COLO668 (cell line): ENCODE data around the gene FLYWCH1.
"Not testable (repeated sequence)": the region's sequence is repeated elsewhere in the genome, so short reads cannot be mapped to it uniquely, and the experiment has no call there.

Experiments used
- DNase-seq: peaks from one replicate; lab custom pipeline; 2025; ENCODE audit not compliant: unreplicated experiment; lab: John Stamatoyannopoulos, UW

FLYWCH1 gene

GRCh38 chr16:2924901-2925755 is 13.4 kb downstream of the FLYWCH1 start:
- DNase-seq: no peak

GRCh38 chr16:2925951-2926649 is 14.4 kb downstream of the FLYWCH1 start:
- no peak for DNase-seq

DNA sequence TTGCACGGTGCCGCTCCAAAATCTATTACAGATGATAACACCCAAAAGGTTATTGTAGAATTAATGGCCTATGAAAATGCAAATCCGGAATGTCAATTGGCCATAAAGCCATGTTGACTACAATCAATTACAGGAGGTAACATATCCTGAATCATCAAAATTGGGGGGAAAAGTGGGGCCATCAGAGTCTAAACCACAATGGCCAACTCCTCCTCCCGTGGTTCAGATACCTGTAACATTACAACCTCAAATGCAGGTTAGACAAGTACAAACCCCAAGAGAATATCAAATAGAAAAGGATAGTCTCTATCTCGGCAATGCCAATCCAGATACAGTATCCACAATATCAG is 14.9 kb downstream of the FLYWCH1 start:
- DNase-seq: no peak

DNA sequence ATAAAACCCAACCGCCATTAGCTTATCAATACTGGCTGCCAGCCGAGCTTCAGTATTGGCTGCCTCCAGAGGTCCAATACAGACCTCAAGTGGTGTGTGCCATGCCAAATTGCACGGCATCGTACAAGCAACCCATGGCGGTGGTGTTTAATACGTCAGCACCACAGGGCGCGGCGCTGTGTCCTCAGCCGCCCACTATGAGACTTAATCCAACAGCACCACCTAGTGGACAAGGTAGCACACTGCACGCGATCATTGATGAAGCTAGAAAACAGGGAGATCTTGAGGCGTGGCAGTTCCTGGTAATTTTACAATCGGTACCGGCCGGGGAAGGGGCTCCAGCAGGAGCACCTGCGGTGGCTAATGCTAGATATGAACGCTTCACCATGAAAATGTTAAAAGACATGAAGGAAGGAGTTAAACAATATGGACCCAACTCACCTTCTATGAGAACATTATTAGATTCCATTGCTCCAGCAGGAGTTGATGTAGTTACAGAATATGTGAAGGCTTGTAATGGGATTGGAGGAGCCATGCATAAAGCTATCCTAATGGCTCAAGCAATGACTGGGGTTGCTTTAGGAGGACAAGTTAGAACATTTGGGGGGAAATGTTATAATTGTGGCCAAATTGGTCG is 15.4 kb downstream of the FLYWCH1 start:
- peak; percentile 87 for DNase-seq

DNA sequence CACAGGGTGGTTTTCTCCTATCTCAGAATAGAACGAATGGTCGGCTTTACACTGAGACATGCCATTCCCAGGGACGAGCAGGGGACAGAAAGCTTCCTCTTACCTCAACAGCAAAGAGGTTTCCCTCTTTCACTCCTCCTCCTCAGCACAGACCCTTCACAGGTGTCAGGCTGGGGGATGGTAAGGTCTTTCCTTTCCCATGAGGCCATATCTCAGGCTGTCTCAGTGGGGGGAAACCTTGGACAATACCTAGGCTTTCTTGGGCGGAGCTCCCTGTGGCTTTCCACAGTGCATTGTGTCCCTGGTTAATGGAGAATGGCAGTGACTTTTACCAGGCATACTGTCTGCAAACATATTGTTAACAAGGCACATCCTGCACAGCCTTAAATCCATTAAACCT is 16.4 kb downstream of the FLYWCH1 start:
- not testable (repeated sequence) for DNase-seq

- no peak for DNase-seq
Observed at GRCh38 chr16:2928796-2929195, 17.1 kb downstream of the FLYWCH1 start.

- no peak for DNase-seq
Observed at GRCh38 chr16:2929693-2930092, 18.0 kb downstream of the FLYWCH1 start.

DNA sequence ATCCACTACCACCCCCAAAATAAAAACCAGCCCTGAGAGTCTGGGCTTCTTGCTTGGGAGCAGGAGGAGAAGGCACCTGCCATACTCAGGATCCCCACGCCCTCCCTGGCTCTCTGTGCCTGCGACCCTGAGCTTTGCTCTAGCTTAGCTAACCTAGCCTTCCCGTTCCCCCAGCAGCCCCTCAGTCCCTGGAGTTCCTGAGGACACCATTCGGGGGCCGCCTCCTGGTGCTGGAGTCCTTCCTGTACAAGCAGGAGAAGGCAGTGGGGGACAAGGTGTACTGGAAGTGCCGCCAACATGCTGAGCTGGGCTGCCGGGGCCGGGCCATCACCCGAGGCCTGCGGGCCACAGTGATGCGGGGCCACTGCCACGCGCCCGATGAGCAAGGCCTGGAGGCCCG is 18.5 kb downstream of the FLYWCH1 start:
- no peak for DNase-seq

- DNase-seq: not testable (repeated sequence)
Observed at GRCh38 chr16:2931231-2931914, 19.6 kb downstream of the FLYWCH1 start.

DNA sequence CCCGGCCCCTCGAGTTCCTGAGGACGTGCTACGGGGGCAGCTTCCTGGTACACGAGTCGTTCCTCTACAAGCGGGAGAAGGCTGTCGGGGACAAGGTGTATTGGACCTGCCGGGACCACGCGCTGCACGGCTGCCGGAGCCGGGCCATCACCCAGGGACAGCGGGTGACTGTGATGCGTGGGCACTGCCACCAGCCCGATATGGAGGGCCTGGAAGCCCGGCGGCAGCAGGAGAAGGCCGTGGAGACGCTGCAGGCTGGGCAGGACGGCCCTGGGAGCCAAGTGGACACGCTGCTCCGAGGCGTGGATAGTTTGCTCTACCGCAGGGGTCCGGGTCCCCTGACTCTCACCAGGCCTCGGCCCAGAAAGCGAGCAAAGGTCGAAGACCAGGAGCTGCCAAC is 21.4 kb downstream of the FLYWCH1 start:
- no peak for DNase-seq

DNA sequence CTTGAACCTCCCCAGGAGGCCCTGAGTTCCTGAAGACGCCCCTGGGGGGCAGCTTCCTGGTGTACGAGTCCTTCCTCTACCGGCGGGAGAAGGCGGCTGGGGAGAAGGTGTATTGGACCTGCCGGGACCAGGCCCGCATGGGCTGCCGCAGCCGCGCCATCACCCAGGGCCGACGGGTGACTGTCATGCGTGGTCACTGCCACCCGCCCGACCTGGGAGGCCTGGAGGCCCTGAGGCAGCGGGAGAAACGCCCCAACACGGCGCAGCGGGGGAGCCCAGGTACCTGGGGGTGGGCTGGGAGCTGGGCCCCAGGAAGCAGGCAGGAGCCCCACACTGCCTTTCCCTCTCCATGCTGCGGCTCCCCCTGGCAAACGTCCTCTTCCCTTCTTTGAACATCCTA is 22.0 kb downstream of the FLYWCH1 start:
- no peak for DNase-seq

- no peak for DNase-seq
Observed at GRCh38 chr16:2934450-2934849, 22.7 kb downstream of the FLYWCH1 start.

DNA sequence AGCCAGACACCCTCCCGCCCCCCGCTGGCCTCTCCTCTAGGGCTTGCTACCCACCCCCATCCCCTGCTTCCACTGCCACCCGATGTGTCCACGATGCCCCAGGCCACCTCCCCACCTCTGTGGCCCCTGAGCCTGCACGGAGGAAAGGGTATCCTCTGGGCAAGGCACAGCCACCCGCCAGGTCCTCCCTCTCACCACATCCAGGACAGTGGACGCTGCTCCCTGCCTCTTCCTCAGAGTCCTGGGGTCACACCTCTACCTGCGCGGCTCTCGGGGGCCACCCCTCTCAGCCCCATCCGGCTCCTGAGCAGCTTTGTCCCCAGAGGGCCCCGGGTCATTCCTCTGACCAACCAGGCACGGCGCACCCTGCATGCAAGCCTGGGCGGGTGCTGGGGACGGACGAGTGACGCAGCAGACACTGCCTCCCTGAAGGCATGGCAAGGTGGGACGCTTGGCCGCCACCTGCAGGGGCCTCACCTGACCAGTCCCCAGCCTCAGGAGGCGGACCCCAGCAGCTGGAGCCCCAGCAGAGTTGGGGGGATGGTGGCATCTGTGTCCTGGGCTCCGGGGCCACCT is 24.8 kb downstream of the FLYWCH1 start:
- no peak for DNase-seq

DNA sequence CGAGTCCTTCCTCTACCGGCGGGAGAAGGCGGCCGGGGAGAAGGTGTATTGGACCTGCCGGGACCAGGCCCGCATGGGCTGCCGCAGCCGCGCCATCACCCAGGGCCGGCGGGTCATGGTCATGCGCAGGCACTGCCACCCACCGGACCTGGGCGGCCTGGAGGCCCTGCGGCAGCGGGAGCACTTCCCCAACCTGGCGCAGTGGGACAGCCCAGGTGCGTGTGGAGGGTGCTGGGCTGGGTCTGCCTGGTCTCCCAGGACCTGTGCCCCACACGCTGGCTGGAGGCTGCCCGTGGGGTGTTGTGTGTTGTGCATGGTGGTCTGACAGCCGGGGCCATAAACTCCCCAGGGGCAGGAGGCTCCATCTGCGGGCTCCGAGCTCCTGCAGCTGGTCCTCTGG is 25.4 kb downstream of the FLYWCH1 start:
- no peak for DNase-seq

DNA sequence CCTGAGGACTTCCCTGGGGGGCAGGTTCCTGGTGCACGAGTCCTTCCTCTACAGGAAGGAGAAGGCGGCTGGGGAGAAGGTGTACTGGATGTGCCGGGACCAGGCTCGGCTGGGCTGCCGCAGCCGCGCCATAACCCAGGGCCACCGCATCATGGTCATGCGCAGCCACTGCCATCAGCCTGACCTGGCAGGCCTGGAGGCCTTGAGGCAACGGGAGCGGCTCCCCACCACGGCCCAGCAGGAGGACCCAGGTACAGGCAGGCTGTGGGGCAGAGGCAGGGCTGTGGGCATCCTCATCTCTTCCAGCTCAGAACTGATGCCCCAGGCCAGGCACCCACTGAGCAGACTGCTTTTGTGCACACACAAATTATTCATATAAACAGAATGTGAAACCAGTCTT is 26.5 kb downstream of the FLYWCH1 start:
- DNase-seq: no peak

DNA sequence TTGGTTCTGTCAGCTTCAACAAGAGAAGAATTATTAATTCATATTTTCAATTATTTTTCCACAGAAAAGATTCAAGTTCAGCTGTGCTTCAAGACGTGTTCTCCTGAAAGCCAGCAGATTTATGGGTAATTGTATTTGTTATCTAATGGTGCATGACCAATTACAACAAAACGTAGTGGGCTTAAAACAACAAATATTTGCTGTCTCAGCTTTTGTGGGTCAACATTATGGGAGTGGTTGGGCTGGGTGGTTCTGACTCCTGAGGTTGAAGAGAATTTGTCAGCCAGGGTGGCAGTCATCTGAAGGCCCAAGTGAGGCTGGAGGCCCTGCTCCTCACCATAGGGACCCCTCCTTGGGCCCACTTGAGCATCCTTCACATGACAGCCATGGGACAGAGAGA is 28.2 kb downstream of the FLYWCH1 start:
- no peak for DNase-seq

- no peak for DNase-seq
Observed at GRCh38 chr16:2942045-2942444, 30.3 kb downstream of the FLYWCH1 start.

GRCh38 chr16:2943716-2944115 is 32.0 kb downstream of the FLYWCH1 start:
- DNase-seq: not testable (repeated sequence)

DNA sequence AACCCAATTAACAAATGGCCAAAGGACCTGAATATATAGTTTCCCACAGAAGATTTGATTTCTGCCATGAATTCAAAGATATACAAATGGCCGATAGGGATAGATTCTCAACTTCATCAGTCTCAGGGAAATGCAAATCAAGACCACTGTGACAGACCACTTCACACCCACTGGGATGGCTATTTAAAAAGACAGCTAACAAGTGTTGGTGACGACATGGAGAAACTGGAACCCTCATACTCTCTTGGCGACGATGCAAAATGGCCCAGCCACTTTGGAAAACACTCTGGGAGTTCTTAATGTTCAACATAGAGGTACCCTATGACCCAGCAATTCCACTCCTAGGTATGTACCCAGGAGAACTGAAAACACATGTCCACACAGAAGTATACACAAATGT is 34.9 kb downstream of the FLYWCH1 start:
- DNase-seq: no peak

DNA sequence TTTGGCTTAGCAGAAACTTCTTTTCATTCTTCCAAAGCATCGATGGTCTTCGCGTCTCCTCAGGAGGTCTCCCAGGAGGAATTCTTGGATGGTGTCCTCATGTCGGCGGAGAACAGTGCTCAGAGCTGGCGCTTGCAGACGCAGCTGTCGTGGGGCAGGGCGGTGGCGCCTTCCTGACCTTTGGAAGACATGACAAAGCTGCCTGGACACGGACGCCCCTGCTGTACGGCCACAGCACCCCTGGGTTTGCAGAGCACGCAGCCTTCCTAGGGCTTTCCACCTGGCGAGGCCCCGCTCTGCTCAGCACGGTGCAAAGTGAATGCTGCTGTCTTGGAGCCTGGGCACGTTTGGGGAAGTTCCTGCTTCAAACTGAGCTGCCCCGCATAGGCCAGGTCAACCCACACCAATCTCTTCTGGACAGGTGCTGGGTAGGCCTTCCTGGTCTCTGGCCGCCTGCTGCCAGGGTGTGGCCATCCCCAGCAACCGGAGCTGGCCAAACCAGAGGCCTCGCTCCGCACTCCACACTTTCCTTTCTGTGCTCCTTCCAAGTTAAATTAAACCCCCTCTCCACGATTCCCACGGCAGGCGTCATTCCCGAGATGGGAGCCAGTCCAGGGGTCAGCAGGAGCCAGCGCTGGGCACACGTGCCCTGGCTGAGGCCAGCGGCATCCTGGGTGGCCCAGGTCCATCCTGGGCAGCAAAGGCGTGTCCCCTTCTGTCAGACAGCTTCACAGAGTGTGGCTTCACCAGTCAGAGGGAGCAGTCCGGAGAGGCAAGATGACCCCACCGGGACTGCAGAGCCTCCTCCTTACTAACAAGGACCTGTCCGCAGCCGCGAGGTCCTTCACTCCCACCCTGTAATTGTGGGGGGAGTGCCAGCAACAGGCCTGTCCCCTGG is 37.3 kb downstream of the FLYWCH1 start:
- DNase-seq: no peak
